Parathyroid adenoma (tissue), 2 donors: ENCODE data around the gene ARX.

Experiments used
- H2AFZ ChIP-seq: fragments of 300-600 bp; sonication (generic); one replicate; pipeline ENCODE4 v1.7.0; 2017; ENCODE audit warnings: antibody characterized with exemption, mild to moderate bottlenecking
- H3K27ac ChIP-seq: fragments of 300-600 bp; sonication (generic); one replicate; pipeline ENCODE4 v1.7.0; 2017
- H3K27me3 ChIP-seq: fragments of 300-600 bp; sonication (generic); one replicate; pipeline ENCODE4 v1.7.0; 2017; ENCODE audit warnings: low read length; ENCODE audit not compliant: control insufficient read depth, insufficient read depth
- H3K36me3 ChIP-seq: fragments of 300-600 bp; sonication (generic); one replicate; pipeline ENCODE4 v1.7.0; 2017; ENCODE audit warnings: low read length; ENCODE audit not compliant: control insufficient read depth, insufficient read depth
- H3K4me1 ChIP-seq: fragments of 300-600 bp; sonication (generic); one replicate; pipeline ENCODE4 v1.7.0; 2017; ENCODE audit warnings: control low read depth
- H3K4me2 ChIP-seq: fragments of 300-600 bp; sonication (generic); one replicate; pipeline ENCODE4 v1.7.0; 2017; ENCODE audit warnings: low read length
- H3K4me3 ChIP-seq: fragments of 300-600 bp; sonication (generic); one replicate; pipeline ENCODE4 v1.7.0; 2017; ENCODE audit warnings: low read depth, low read length
- H3K79me2 ChIP-seq: fragments of 300-600 bp; sonication (generic); one replicate; pipeline ENCODE4 v1.7.0; 2017; ENCODE audit warnings: control low read depth
- H3K9ac ChIP-seq: fragments of 300-600 bp; sonication (generic); one replicate; pipeline ENCODE4 v1.7.0; 2017; ENCODE audit warnings: mild to moderate bottlenecking
- H3K9me3 ChIP-seq: fragments of 300-600 bp; sonication (generic); one replicate; pipeline ENCODE4 v1.7.0; 2017; ENCODE audit warnings: low read length; ENCODE audit not compliant: control insufficient read depth
- CTCF ChIP-seq: fragments of 300-600 bp; sonication (generic); IDR thresholded peaks from one replicate; pipeline ENCODE4 v1.7.0; 2017; ENCODE audit warnings: antibody characterized with exemption, mild to moderate bottlenecking
- donor health status: primary hyperparathyroidism.

Gene ARX

DNA sequence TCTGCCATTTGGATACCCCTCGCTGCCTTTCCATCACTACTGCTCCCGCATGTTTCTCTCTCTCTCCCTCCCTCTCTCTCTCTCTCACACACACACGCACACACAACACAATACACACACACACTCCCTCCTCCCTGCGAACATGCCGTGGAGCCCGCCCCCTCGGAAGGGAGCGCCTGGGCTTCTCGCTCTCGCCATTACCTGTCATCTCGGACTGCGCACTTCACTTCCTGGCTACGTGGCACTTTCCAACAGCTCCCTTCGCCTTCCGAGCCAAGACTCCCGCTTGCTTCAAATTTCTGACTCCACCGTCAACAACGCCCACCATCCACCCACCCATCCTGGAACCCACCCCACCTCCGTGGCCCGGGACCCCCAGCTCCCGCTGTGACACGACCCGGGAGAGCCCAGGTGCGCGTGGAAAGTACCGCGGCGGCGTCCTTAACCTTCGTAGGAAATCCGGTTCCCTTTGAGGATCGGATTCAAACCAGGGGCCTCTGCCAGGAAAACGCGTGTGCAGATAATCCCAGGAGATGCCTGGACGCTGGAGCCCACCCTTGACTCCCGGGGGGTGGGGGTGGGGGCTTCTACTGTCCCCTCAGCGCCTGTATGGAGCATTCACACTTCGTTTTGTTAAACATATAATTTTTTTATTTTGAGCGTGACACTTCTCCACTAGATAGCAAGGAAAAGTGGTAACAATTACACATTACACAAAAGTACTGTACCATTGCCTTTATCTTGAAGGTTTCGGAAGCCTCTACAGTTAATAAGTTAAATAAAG is 12.5 kb downstream of the ARX start:
- Histone ChIP-seq H3K36me3 (no peaks in the 10 kb centered on the region), H3K27me3 (no peaks in the 10 kb centered on the region), H3K4me2 (no peak overlapping the region), H3K79me2 (no peaks in the 10 kb centered on the region), H3K4me3 (no peak overlapping the region), H3K27ac (no peak overlapping the region), H3K4me1 (no peaks in the 10 kb centered on the region), H3K9ac (no peak overlapping the region), H3K9me3 (no peaks in the 10 kb centered on the region), H2AFZ (no peak overlapping the region)
- no peak for TF ChIP-seq CTCF

- Histone ChIP-seq H3K9me3 (no peaks in the 10 kb centered on the region), H3K36me3 (no peaks in the 10 kb centered on the region), H3K4me2 (no peak overlapping the region), H3K4me3 (no peak overlapping the region), H3K4me1 (no peaks in the 10 kb centered on the region), H3K27me3 (no peaks in the 10 kb centered on the region), H3K79me2 (no peaks in the 10 kb centered on the region), H3K9ac (no peak overlapping the region), H3K27ac (no peak overlapping the region), H2AFZ (no peak overlapping the region)
- no peak for TF ChIP-seq CTCF
These were observed 13.1 kb downstream of the ARX start for GRCh38 chrX:25002661-25003020.

DNA sequence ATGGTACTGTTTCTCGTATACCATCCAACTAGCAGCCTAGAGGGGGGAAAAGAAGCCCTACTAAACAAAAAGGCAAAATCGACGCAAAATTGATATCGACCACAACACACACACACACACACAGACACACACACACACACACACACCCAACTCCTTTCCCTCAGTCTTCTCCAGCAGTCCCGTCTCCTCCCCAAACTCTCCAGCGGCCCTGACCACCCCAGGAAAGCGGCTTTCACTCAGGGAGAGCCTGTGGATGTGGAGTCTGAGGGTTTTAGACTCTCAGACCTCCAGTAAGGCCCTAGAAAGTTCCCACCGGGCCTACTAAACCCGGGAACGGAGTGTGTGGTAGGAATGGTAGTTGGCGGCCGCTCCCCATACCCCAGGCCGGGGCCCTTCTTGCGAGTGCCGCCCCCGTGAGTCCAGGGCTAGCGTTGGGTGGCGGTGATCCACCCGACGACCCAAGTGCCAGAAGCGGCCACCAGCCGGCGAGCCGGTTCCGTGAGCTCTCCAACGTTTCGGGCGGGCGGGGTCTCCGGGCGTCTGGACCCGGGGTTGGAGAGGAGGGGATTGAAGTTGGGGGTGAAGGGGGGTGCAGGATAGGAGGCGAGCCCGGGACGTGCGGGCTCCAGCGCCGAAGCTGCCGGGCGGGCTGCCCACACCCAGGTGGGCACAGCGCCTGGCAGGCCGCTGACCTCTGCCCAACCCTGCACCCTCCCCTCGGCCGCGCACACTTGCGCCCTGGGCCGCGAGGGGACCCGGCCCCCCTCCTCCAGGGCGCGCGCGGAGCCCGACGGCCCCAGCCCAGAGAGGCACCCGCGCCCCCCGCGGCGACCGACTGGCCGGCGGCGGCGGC is 13.7 kb downstream of the ARX start:
- H3K36me3 ChIP-seq: no peaks in the 10 kb centered on the region
- H3K79me2 ChIP-seq: no peaks in the 10 kb centered on the region
- no peak overlapping the region for H3K4me3 ChIP-seq
- no peak overlapping the region for H3K27ac ChIP-seq
- H3K4me1 ChIP-seq: no peaks in the 10 kb centered on the region
- no peaks in the 10 kb centered on the region for H3K9me3 ChIP-seq
- H3K9ac ChIP-seq: no peak overlapping the region
- no peak overlapping the region for H3K4me2 ChIP-seq
- no peak for TF ChIP-seq CTCF
- H2AFZ ChIP-seq: no peak overlapping the region
- H3K27me3 ChIP-seq: no peaks in the 10 kb centered on the region

GRCh38 chrX:24999511-24999910 is 16.3 kb downstream of the ARX start:
- H3K4me1 ChIP-seq: no peaks in the 10 kb centered on the region
- H3K27me3 ChIP-seq: no peaks in the 10 kb centered on the region
- no peak overlapping the region for H3K4me2 ChIP-seq
- H3K79me2 ChIP-seq: no peaks in the 10 kb centered on the region
- no peak overlapping the region for H3K27ac ChIP-seq
- no peak overlapping the region for H2AFZ ChIP-seq
- TF ChIP-seq CTCF: no peak
- H3K9ac ChIP-seq: no peak overlapping the region
- H3K4me3 ChIP-seq: no peak overlapping the region
- no peaks in the 10 kb centered on the region for H3K9me3 ChIP-seq
- no peaks in the 10 kb centered on the region for H3K36me3 ChIP-seq
